Measurements from ENCODE around the gene USP51. TPM values are rescaled to one million over a fixed set of nuclear protein-coding genes. Genes with fewer than 3 reads are reported as not detected.

The USP51 gene
- total RNA-seq, result 4.7 TPM

DNA sequence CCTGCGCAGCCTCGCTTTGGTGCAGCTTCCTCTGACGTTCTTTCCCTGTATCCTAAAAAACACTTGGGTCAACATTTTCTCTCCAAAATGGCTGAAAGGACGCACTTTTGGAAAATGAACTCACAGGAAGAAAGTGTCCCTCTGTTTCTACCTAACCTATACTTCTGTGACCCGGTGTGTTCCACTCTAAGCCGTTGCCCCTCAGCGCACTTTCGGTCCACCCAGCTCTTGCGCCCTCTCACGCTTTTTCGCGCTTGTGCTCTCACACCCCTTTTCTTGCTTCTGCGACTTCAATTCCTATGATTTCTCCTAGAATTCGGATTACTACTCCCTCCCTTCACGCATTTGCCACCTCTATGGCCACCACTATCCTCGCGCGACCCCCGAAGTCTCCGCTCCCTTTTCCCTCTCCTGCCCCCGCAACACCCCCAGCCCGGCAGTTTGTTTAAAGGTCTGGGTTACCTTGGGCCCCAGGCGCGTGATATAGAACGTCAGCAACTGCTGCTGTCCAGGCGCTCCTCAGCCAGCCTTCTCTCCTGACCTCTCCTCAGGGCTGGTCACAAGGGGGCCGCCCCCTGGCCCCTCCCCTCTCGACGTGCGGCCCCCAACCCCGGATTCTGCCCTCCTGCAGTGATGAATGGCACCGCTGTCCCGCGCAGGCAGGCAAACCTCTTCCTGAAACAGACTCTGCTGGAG lies at the start of gene USP51:
Gene USP51, minus strand, starts transcription at position 535 of the 696 bp plus-strand sequence. CDS start 909 bp downstream, outside the sequence.

GRCh38 chrX:55451990-55452832 lies 37.4 kb downstream of the USP51 start, which contains the start of gene MAGEH1:
Gene MAGEH1, plus strand, starts transcription at chrX:55452127. Its CDS starts 248 bp downstream, at chrX:55452375.

Small RNAs within 50 kb of the gene (small RNA-seq; reads per million reads assigned to genes)
- not detected for gene MIR4536-2 (ENCODE audit: low replicate concordance)

Other genes starting within 250 kb of the USP51 start
- not detected for gene PAGE3, start 224.9 kb downstream of the USP51 start, total RNA-seq
- gene MAGEH1, start 37.7 kb downstream of the USP51 start, total RNA-seq, result 79.5 TPM
- gene FOXR2, start 133.6 kb upstream of the USP51 start, total RNA-seq, result not detected
- 76.1 TPM for gene RRAGB, start 227.9 kb upstream of the USP51 start, total RNA-seq

Measured in parietal lobe (tissue), 2 donors.